ENCODE data around the gene OR1D2. TPM values are rescaled to one million over a fixed set of nuclear protein-coding genes. Genes with fewer than 3 reads are reported as not detected.
"Not testable (repeated sequence)": the region's sequence is repeated elsewhere in the genome, so short reads cannot be mapped to it uniquely, and the experiment has no call there.

The OR1D2 gene
- total and polyA plus RNA-seq, 2 donors (not counting 1 experiment from before 2014, with no cell fraction given), result not detected

- ATAC-seq (ENCODE audit: low read depth); H3K27ac Mint-ChIP-seq; H3K4me3 Mint-ChIP-seq; H3K9me3 ChIP-seq (ENCODE audit: control extremely low read depth in 1 of 3, control insufficient read depth in 2 of 3, insufficient read depth in 1 of 3, low read length in 2 of 3); CTCF ChIA-PET; intact Hi-C loops (cut with micrococcal nuclease); H3K4me3 ChIP-seq (ENCODE audit: control extremely low read depth in 1 of 5, extremely low read depth in 1 of 5, insufficient read depth in 1 of 5, low read depth in 2 of 5, low read length in 4 of 5); H3K27me3 ChIP-seq (replicated peaks in 1 of 4; ENCODE audit: control extremely low read depth in 1 of 4, control insufficient read depth in 3 of 4, insufficient read depth in 4 of 4, low read length in 3 of 4); H3K4me1 ChIP-seq (ENCODE audit: control insufficient read depth in 2 of 2, insufficient read depth in 2 of 2, low read length in 2 of 2); H3K79me2 ChIP-seq (ENCODE audit: control insufficient read depth, insufficient read depth, low read length); POLR2A ChIA-PET; H3K9ac ChIP-seq (ENCODE audit: low read length); H3K27me3 Mint-ChIP-seq; H2AFZ ChIP-seq (ENCODE audit: insufficient read depth, low read depth, low read length, poor library complexity, severe bottlenecking); H3K4me1 Mint-ChIP-seq; H4K20me1 ChIP-seq (ENCODE audit: control insufficient read depth, insufficient read depth, low read length, poor library complexity, severe bottlenecking); DNase-seq; H3K36me3 ChIP-seq (replicated peaks in 1 of 2; ENCODE audit: control extremely low read depth in 1 of 2, control insufficient read depth in 1 of 2, extremely low read depth in 1 of 2, insufficient read depth in 2 of 2, low read length in 1 of 2); H3K9me3 Mint-ChIP-seq (ENCODE audit: insufficient read depth); H3K4me2 ChIP-seq (replicated peaks; ENCODE audit: low read depth, low read length, poor library complexity, severe bottlenecking); H3K27ac ChIP-seq (ENCODE audit: low read length in 2 of 2): not testable (repeated sequence)
- no CpG with 5 or more reads among the region's 2 CpGs for WGBS (ENCODE audit: insufficient coverage)
These were observed 40.7 kb downstream of the OR1D2 start, which contains the start of gene OR1D5 for GRCh38 chr17:3063507-3063906. Gene OR1D5 (minus strand): TSS chr17:3063607. CDS start chr17:3063607, 0 bp downstream.

- H3K27me3 ChIP-seq (replicated peaks in 1 of 4; ENCODE audit: control extremely low read depth in 1 of 4, control insufficient read depth in 3 of 4, insufficient read depth in 4 of 4, low read length in 3 of 4); CTCF ChIA-PET; H3K79me2 ChIP-seq (ENCODE audit: control insufficient read depth, insufficient read depth, low read length); H3K9me3 Mint-ChIP-seq (ENCODE audit: insufficient read depth); H4K20me1 ChIP-seq (ENCODE audit: control insufficient read depth, insufficient read depth, low read length, poor library complexity, severe bottlenecking); H3K4me3 ChIP-seq (ENCODE audit: control extremely low read depth in 1 of 5, extremely low read depth in 1 of 5, insufficient read depth in 1 of 5, low read depth in 2 of 5, low read length in 4 of 5); H3K4me1 Mint-ChIP-seq; H3K4me1 ChIP-seq (ENCODE audit: control insufficient read depth in 2 of 2, insufficient read depth in 2 of 2, low read length in 2 of 2); H3K27me3 Mint-ChIP-seq; H3K9me3 ChIP-seq (ENCODE audit: control extremely low read depth in 1 of 3, control insufficient read depth in 2 of 3, insufficient read depth in 1 of 3, low read length in 2 of 3); H3K4me3 Mint-ChIP-seq; POLR2A ChIA-PET; H3K27ac ChIP-seq (ENCODE audit: low read length in 2 of 2); ATAC-seq (ENCODE audit: low read depth); H3K9ac ChIP-seq (ENCODE audit: low read length); DNase-seq; intact Hi-C loops (cut with micrococcal nuclease); H3K4me2 ChIP-seq (replicated peaks; ENCODE audit: low read depth, low read length, poor library complexity, severe bottlenecking); H3K36me3 ChIP-seq (replicated peaks in 1 of 2; ENCODE audit: control extremely low read depth in 1 of 2, control insufficient read depth in 1 of 2, extremely low read depth in 1 of 2, insufficient read depth in 2 of 2, low read length in 1 of 2); H2AFZ ChIP-seq (ENCODE audit: insufficient read depth, low read depth, low read length, poor library complexity, severe bottlenecking); H3K27ac Mint-ChIP-seq: not testable (repeated sequence)
- 93% methylated on average over 3 of the region's 8 CpGs for WGBS (ENCODE audit: insufficient coverage)
These were observed 41.3 kb downstream of the OR1D2 start for GRCh38 chr17:3062824-3063377.

DNA sequence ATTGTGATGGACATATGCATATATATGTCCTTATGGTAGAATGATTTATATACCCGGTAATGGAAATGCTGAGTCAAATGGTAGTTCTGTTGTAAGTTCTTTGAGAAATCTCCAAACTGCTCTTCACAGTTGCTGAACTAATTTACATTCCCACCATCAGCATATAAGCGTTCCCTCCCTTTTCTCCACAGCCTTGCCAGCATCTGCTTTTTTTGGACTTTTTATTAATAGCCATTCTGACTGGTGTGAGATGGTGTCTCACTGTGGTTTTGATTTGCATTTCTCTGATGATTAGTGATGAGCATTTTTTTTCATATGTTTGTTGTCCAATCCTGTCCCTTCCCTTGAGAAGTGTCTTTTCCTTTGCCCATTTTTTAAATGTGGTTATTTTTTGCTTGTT lies 49.4 kb downstream of the OR1D2 start:
- H3K27ac Mint-ChIP-seq; H3K4me3 ChIP-seq (ENCODE audit: control extremely low read depth in 1 of 5, extremely low read depth in 1 of 5, insufficient read depth in 1 of 5, low read depth in 2 of 5, low read length in 4 of 5); H3K9me3 ChIP-seq (ENCODE audit: control extremely low read depth in 1 of 3, control insufficient read depth in 2 of 3, insufficient read depth in 1 of 3, low read length in 2 of 3); H3K36me3 ChIP-seq (replicated peaks in 1 of 2; ENCODE audit: control extremely low read depth in 1 of 2, control insufficient read depth in 1 of 2, extremely low read depth in 1 of 2, insufficient read depth in 2 of 2, low read length in 1 of 2); H3K27ac ChIP-seq (ENCODE audit: low read length in 2 of 2); H3K4me2 ChIP-seq (replicated peaks; ENCODE audit: low read depth, low read length, poor library complexity, severe bottlenecking); H3K27me3 Mint-ChIP-seq; H3K27me3 ChIP-seq (replicated peaks in 1 of 4; ENCODE audit: control extremely low read depth in 1 of 4, control insufficient read depth in 3 of 4, insufficient read depth in 4 of 4, low read length in 3 of 4); CTCF ChIA-PET; DNase-seq; H3K4me3 Mint-ChIP-seq; H3K9ac ChIP-seq (ENCODE audit: low read length); ATAC-seq (ENCODE audit: low read depth); H4K20me1 ChIP-seq (ENCODE audit: control insufficient read depth, insufficient read depth, low read length, poor library complexity, severe bottlenecking); H3K4me1 ChIP-seq (ENCODE audit: control insufficient read depth in 2 of 2, insufficient read depth in 2 of 2, low read length in 2 of 2); H3K4me1 Mint-ChIP-seq; intact Hi-C loops (cut with micrococcal nuclease); POLR2A ChIA-PET; H2AFZ ChIP-seq (ENCODE audit: insufficient read depth, low read depth, low read length, poor library complexity, severe bottlenecking); H3K9me3 Mint-ChIP-seq (ENCODE audit: insufficient read depth); H3K79me2 ChIP-seq (ENCODE audit: control insufficient read depth, insufficient read depth, low read length): not testable (repeated sequence)
- no CpG with 5 or more reads among the region's 2 CpGs for WGBS (ENCODE audit: insufficient coverage)
